ENCODE results near the gene SEC16A. TPM values are rescaled to one million over a fixed set of nuclear protein-coding genes. Genes with fewer than 3 reads are reported as not detected.

Gene SEC16A
- total and polyA plus RNA-seq, 5 experiments from 2014 or later, result 14.2 to 84.8 (median 35.8) TPM

DNA sequence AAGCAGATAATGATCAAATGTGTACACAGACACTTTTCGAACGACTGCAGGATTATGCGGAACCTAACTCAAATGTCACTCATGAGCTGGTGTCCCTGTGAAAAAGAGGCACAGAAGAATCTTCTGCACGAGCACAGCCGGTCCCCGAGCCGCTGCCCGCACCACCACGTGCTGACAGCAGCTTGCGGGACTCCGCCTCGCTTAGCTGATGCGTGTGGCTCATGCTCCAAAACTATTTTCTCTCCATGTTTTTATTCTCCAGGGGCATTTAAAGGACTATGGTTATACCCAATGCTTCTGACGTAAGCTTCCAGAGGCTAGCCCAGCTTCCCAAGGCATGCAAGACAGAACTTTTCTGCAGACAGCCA, 9.5 kb downstream of the SEC16A start:
- Mint-ChIP-seq H3K27me3 (no peaks in the 10 kb centered on the region), H3K4me1 (peaks cover 2 to 15% (median 5%) of the 10 kb centered on the region in 4 donors), H3K36me3 (peaks cover 0 to 84% (median 11%) of the 10 kb centered on the region in 3 donors), H3K4me3 (no peak overlapping the region), H3K9me3 (no peaks in the 10 kb centered on the region), H3K27ac (peak overlapping the region in 1 of 10 donors; percentile 3)
- DNase-seq (no peak), ATAC-seq (no peak)
- POLR2A ChIA-PET, result no interaction called here

DNA sequence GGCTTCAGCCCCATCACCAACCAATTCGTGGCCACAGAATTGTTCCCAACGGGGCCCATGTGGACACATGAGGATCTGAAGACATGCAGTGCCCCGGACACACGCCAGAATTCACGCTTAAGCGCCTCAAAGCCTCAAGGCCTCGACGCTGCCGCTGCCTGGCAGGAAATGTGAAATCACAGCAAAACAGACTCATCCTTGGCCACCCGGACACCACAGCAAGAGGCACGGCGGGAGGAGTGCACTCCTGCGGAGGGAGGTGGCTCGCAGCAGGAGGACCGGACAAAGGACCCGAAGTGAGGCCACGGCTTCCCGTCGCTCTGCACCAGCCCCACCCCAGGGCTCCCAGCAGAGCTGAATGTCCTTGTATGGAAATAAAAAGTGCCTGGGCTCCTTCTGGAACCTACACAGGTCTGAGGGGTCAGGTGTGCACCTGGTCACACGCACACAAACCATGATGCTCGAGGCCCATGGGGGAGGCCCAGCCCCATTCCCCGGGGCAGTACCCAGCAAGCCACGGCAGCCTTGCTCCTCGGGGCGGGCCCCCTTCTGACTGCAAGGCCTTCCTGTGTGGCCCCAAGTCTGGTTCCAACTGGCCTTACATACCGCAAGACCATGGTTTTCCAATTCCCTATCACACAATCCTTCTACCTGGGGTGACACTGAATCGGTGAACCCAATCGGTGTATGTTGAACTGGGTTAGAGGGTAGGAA, 10.0 kb downstream of the SEC16A start:
- Mint-ChIP-seq H3K9me3 (no peaks in the 10 kb centered on the region), H3K4me1 (peaks cover 0 to 12% (median 2%) of the 10 kb centered on the region in 4 donors), H3K27ac (peak overlapping the region in 1 of 10 donors; percentile 3), H3K27me3 (no peaks in the 10 kb centered on the region), H3K36me3 (peaks cover 0 to 86% (median 11%) of the 10 kb centered on the region in 3 donors), H3K4me3 (no peak overlapping the region)
- ATAC-seq (no peak), DNase-seq (no peak)
- POLR2A ChIA-PET, result no interaction called here

DNA sequence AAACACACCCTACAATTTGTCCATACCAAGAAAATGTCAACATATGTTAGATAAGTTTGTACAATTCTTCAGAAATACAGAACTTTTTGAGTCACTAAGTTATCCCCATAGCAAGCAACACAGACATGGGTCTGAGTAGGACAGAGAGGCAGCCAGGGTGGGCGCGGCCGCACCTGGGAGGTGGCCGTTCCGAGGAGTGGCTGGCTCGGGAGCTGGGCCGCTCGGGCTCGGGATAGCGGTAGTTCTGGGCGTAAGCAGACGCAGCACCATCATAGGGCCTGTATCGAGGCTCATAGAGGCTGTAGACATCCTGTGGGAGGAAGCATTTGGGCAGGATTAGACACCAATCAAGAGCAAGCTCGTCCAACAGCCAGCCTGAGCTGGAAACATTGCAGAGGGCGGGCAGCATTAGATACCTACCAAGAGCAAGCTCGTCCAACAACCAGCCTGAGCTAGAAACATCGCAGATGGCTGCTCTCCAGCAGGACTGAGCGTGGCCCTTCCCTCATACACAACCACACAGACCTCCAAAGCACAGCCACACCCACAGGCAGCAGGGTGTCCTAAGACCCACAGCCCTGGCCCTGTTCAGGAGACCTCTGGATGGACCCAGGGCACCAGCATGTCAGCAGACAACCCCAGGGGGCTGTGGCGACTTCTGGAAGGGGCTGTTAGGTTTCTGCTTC, 10.9 kb downstream of the SEC16A start:
- Mint-ChIP-seq H3K27me3 (no peaks in the 10 kb centered on the region), H3K9me3 (no peaks in the 10 kb centered on the region), H3K4me1 (peaks cover 0 to 8% (median 0%) of the 10 kb centered on the region in 4 donors), H3K4me3 (no peak overlapping the region), H3K36me3 (peaks cover 0 to 81% (median 11%) of the 10 kb centered on the region in 3 donors), H3K27ac (no peak overlapping the region)
- DNase-seq, result no peak
- POLR2A ChIA-PET, result interaction anchor here (0.6 kb wide), 1 partner anchor 525 kb away, joined by 3 read pairs; no protein-coding TSS in a partner anchor
- no peak for ATAC-seq

DNA sequence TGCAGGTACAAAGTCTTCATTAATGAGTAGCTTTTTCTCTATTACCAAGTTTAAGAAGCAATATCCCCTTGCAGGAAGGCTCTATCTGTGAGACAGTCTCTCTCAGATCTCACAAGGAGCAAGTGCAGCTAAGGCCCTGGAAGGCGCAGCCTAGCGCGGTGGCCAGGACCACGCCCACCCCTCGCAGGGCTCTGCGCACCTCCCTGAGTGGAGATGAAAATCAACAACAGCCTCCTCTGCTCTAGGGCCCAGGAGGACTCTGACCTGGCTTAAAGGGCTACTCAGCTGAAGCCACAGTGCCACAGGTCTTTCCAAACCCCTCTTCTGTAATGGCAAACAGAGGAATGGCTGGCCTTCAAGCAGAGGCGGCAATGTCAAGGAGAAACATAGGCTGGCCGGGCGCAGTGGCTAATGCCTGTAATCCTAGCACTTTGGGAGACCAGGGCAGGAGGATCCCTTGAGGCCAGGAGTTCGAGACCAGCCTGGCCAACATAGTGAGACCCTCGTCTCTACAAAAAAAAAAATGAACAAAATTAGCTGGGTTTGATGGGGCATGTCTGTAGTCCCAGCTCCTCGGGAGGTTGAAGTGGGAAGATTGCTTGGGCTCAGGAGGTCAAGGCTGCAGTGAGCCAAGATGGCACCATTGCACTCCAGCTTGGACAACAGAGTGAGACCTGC, 11.9 kb downstream of the SEC16A start:
- DNase-seq, result peak in 1 of 10 donors; percentile 24
- peaks cover 0 to 82% (median 13%) of the 10 kb centered on the region in 3 donors for H3K36me3 Mint-ChIP-seq
- H3K4me1 Mint-ChIP-seq, result peaks cover 0 to 8% (median 0%) of the 10 kb centered on the region in 4 donors
- no peaks in the 10 kb centered on the region for H3K27me3 Mint-ChIP-seq
- H3K9me3 Mint-ChIP-seq, result no peaks in the 10 kb centered on the region
- POLR2A ChIA-PET, result interaction anchor here (1.0 kb wide), 1 partner anchor 70 kb away, joined by 3 read pairs; no protein-coding TSS in a partner anchor
- ATAC-seq, result no peak
- peak overlapping the region in 2 of 10 donors; percentile 22 to 33 for H3K27ac Mint-ChIP-seq
- H3K4me3 Mint-ChIP-seq, result no peak overlapping the region

DNA sequence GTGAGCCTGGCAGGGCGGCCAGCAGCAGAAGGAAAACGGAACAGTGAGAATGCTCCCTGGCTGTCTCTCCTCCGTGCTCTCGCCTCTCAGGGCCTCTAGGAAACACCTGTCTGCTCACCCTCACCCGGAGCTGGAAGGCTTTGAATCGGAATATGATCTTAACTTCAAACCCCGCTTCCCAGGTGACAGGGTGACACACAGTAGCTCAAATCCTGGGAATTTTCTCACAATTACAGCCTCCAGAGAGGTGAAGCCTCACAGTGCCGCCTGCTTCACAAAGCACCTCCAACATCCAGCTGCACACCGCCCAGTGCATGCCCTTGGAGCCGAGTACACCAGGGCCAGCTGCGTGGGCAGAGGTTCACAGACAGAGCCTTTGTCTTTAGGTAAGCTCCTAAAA, 12.5 kb downstream of the SEC16A start:
- ATAC-seq, result no peak
- H3K9me3 Mint-ChIP-seq, result no peaks in the 10 kb centered on the region

DNA sequence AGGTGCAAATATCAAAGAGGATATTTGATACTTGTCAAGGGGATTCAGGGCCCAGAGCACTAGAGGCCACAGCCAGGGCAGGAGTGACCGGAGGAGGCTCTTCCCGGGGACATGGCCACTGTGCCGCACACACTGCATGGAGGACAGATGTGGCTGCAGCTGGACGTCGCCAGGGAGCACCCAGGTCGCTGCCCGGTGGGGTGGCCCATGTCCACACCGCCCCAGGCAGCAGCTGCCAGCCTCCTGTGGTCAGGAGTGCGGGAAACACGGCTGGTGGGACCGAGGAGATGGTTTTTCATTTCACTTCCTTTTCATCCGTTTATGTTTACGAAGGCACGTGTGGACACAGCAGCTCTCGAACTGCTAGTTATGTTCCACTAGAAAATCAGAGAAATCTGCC, 15.1 kb downstream of the SEC16A start:
- DNase-seq, result no peak
- POLR2A ChIA-PET, result no interaction called here
- H3K9me3 Mint-ChIP-seq, result no peaks in the 10 kb centered on the region
- no peak for ATAC-seq
- no peaks in the 10 kb centered on the region for H3K27me3 Mint-ChIP-seq
- peaks cover 0 to 8% (median 0%) of the 10 kb centered on the region in 4 donors for H3K4me1 Mint-ChIP-seq
- H3K4me3 Mint-ChIP-seq, result no peak overlapping the region
- no peak overlapping the region for H3K27ac Mint-ChIP-seq
- H3K36me3 Mint-ChIP-seq, result peaks cover 0 to 83% (median 20%) of the 10 kb centered on the region in 3 donors

More for the DNA sequence above, 12.5 kb downstream of the SEC16A start:
- POLR2A ChIA-PET, result interaction anchor here (1.0 kb wide), 1 partner anchor 69 kb away, joined by 3 read pairs; no protein-coding TSS in a partner anchor
- peaks cover 0 to 8% (median 0%) of the 10 kb centered on the region in 4 donors for H3K4me1 Mint-ChIP-seq
- H3K36me3 Mint-ChIP-seq, result peaks cover 0 to 82% (median 14%) of the 10 kb centered on the region in 3 donors
- no peaks in the 10 kb centered on the region for H3K27me3 Mint-ChIP-seq
- H3K4me3 Mint-ChIP-seq, result no peak overlapping the region
- no peak for DNase-seq
- H3K27ac Mint-ChIP-seq, result peak overlapping the region in 1 of 10 donors; percentile 41

DNA sequence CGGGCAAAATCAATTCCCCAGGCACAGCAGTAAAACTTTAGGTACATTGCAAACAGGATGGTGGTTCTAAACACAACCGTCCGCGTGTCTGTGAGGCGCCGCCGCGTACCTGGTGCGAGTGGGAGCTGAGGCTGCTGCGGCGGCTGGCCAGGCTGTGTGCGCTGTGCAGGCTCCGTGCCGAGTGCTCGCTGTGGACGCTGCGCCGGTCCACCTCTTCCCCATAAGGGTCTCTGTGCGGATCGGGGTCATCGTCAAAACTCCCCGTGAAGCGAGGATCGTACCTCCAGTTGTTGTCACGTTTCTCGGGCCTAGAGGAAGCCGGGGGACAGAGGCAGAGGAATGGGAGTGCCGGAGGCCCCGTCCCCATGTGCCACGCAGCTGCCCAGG, 16.7 kb downstream of the SEC16A start:
- no peaks in the 10 kb centered on the region for H3K27me3 Mint-ChIP-seq
- peaks cover 0 to 8% (median under 1%) of the 10 kb centered on the region in 4 donors for H3K4me1 Mint-ChIP-seq
- ATAC-seq (no peak), DNase-seq (no peak)
- H3K9me3 Mint-ChIP-seq, result no peaks in the 10 kb centered on the region
- H3K27ac Mint-ChIP-seq, result no peak overlapping the region
- no peak overlapping the region for H3K4me3 Mint-ChIP-seq
- H3K36me3 Mint-ChIP-seq, result peaks cover 0 to 90% (median 18%) of the 10 kb centered on the region in 3 donors
- POLR2A ChIA-PET, result no interaction called here

DNA sequence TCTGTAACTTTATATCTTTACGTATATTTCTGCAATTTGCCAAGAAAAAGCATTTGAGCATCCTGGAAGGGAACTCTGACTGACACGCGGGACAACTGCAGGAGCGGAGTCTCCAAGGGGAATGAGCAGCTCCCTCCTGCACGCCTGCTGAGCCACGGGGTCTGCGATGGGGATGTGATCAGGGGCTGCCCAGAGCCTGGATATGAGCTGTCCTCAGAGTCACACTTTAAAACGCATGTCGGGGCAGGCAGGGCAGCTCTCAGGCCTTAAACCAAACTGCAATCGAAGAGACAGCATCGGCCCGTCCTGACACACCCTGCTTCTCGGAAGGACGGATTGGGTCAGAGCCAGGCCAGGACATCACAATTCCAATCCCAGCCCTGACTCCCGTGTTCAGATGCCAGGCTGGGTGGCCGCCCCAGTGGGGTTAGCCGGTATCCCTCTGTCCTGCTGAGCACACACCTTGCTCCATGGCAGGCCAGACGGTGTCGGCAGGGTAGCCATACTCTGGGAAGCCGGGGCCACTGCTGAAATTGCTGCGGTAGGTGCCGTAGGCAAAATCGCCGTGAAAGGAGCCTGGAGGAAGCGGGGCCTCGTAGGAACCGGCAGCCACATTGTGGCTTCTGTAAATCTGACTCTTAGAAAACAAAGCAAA, 17.2 kb downstream of the SEC16A start:
- ATAC-seq (no peak), DNase-seq (no peak)
- Mint-ChIP-seq H3K4me3 (no peak overlapping the region), H3K27me3 (no peaks in the 10 kb centered on the region), H3K9me3 (no peaks in the 10 kb centered on the region), H3K36me3 (peaks cover 0 to 91% (median 18%) of the 10 kb centered on the region in 3 donors), H3K27ac (peak overlapping the region in 2 of 10 donors; percentile 5 to 15), H3K4me1 (peaks cover 0 to 8% (median under 1%) of the 10 kb centered on the region in 4 donors)
- POLR2A ChIA-PET, result no interaction called here

DNA sequence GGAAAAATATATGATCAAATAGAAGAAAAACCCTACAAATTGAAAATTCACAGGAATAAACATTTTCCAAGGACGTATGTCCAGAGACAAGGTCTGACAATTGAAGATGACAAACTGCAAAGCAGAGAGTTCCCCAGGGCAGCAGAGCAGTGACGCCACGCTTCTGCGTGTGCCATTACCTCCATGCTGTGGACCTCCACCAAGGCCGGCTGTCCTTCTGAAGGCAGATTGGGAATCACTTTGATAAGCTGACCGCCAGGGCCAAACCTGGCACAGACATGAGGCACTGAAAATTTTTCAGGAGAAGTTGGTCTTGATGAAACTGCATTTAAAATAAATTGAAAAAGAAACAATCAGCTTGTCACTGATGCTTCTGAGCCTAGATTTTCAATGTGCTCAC, 18.6 kb downstream of the SEC16A start:
- Mint-ChIP-seq H3K27ac (no peak overlapping the region), H3K9me3 (no peaks in the 10 kb centered on the region), H3K4me3 (no peak overlapping the region), H3K4me1 (peaks cover 0 to 2% (median 0%) of the 10 kb centered on the region in 4 donors), H3K27me3 (no peaks in the 10 kb centered on the region), H3K36me3 (peaks cover 0 to 89% (median 19%) of the 10 kb centered on the region in 3 donors)
- POLR2A ChIA-PET, result no interaction called here
- DNase-seq, result no peak
- no peak for ATAC-seq

DNA sequence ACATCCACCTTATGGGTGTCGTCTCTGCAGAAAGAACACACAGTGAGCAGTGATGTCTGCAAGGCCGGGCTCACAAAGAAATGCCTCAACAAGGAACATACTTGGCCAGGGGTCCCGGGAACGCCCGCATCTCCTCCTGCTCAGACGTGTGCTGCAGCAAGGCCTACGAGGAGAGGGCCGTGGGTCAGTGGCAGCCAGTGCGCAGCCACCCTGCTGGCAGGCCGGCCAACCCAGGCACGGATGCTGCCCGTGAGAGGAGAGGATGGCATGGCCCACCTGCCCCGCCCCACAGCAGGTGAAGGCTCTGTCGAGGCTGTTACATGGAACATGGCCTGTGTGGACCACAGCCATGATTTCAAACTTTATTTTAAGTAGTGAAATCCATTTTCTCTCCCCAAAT, 19.3 kb downstream of the SEC16A start:
- no peaks in the 10 kb centered on the region for H3K9me3 Mint-ChIP-seq
- H3K4me1 Mint-ChIP-seq, result peaks cover 0 to 2% (median 0%) of the 10 kb centered on the region in 4 donors
- POLR2A ChIA-PET, result no interaction called here
- H3K27me3 Mint-ChIP-seq, result no peaks in the 10 kb centered on the region
- peak overlapping the region in 1 of 10 donors; percentile 40 for H3K27ac Mint-ChIP-seq
- no peak overlapping the region for H3K4me3 Mint-ChIP-seq
- DNase-seq, result no peak
- H3K36me3 Mint-ChIP-seq, result peaks cover 0 to 89% (median 25%) of the 10 kb centered on the region in 3 donors
- ATAC-seq, result no peak

DNA sequence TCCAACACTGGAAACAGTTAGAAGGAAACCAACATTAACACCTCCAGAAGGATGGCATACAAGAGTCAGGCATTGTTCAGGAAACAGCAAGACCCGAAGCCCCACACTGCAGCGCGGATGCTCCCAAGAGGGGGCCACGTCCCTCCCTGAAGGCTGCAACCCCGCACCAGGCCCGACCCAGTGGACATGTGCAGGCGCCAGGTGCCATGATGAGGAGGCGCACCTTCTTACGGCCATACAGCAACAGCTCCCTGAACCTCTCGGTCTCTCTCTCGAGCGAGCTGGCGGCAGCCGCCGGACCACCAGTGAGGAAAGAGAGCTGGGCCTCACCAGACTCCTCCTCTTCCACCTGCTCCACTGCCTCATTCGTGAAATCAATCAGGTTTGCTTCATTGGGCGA, 20.2 kb downstream of the SEC16A start:
- Mint-ChIP-seq H3K36me3 (peaks cover 0 to 91% (median 25%) of the 10 kb centered on the region in 3 donors), H3K4me1 (peaks cover 0 to 2% (median 0%) of the 10 kb centered on the region in 4 donors), H3K4me3 (no peak overlapping the region), H3K9me3 (no peaks in the 10 kb centered on the region), H3K27me3 (no peaks in the 10 kb centered on the region), H3K27ac (peak overlapping the region in 1 of 10 donors; percentile 51)
- DNase-seq (no peak), ATAC-seq (no peak)
- POLR2A ChIA-PET, result no interaction called here

DNA sequence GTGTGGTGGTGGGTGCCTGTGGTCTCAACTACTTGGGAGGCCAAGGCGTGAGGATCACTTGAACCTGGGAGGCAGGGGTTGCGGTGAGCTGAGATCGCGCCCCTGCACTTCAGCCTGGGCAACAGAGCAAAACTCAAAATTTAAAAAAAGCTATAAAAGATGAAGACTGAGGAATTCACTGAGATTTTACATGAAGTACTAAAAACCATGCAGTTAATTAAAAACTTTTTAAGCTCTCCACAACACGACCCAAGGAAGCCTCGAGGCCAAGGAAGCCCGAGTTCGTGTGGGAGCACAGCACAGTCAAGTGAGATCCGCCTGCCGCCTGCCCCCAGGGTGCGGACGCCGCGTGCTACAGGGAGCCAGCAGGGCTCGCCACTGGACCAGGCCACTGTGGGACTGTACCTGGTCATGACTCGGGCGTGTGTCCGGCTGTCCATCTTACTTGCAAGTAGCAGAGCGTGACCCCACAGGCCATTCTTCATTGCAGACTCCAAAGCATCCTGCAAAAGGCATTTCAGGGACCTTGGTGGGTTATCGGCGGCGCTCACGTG, 22.0 kb downstream of the SEC16A start:
- Mint-ChIP-seq H3K27ac (no peak overlapping the region), H3K36me3 (peaks cover 0 to 96% (median 24%) of the 10 kb centered on the region in 3 donors), H3K4me3 (no peak overlapping the region), H3K9me3 (no peaks in the 10 kb centered on the region), H3K27me3 (no peaks in the 10 kb centered on the region), H3K4me1 (peaks cover 0 to 2% (median 0%) of the 10 kb centered on the region in 4 donors)
- POLR2A ChIA-PET, result interaction anchor here (0.6 to 0.7 kb wide), 3 partner anchors 8 to 185 kb away, joined by 3 to 5 read pairs (median 3); no protein-coding TSS in a partner anchor
- DNase-seq (no peak), ATAC-seq (no peak)
